IMR-90 (cell line): Measurements from ENCODE around the gene CYB5R2. TPM values are rescaled to one million over a fixed set of nuclear protein-coding genes. Genes with fewer than 3 reads are reported as not detected.

Source experiments
- ATAC-seq: fragments of 200-7000 bp; cut with Tn5 transposase; 2 replicates; pipeline ENCODE4 v1.9.1; 2020; ENCODE audit warnings: low read depth, mild to moderate bottlenecking, moderate library complexity
- BruUV-seq: library from RNA; stranded (reverse); fragments of 400-500 nt; replicated peaks from 2 replicates; lab custom pipeline; 2021; lab: Mats Ljungman, UMichigan
- CTCF ChIA-PET: fragments of 300-600 bp; formaldehyde crosslinking; extraction: SDS; loops from one replicate; lab custom pipeline; 2021; ENCODE audit warnings: antibody characterized with exemption; lab: Yijun Ruan, JAX
- POLR2A ChIA-PET: fragments of 300-600 bp; sonication (Branson Sonifier 250); formaldehyde crosslinking; loops from one replicate; lab custom pipeline; 2022; ENCODE audit warnings: antibody characterized with exemption; ENCODE audit not compliant: unreplicated experiment; lab: Charles Lee
- DNase-seq: peaks from one replicate; pipeline ENCODE4 v3.0.0; 2013
- H2AFZ ChIP-seq: replicated peaks from 2 replicates; pipeline ENCODE3; 2013; ENCODE audit warnings: low read length, mild to moderate bottlenecking; ENCODE audit not compliant: poor library complexity
- H2AK5ac ChIP-seq: 2 replicates; pipeline ENCODE4 v1.6.1; 2013; ENCODE audit warnings: low read depth, low read length, inconsistent platforms
- H2AK9ac ChIP-seq: replicated peaks from 2 replicates; pipeline ENCODE3; 2013; ENCODE audit warnings: mild to moderate bottlenecking, low read depth, low read length, moderate library complexity; ENCODE audit not compliant: poor library complexity
- H2BK120ac ChIP-seq: 2 replicates; pipeline ENCODE4 v1.6.1; 2013; ENCODE audit warnings: low read depth, low read length, inconsistent platforms
- H2BK15ac ChIP-seq: 3 replicates; pipeline ENCODE4 v1.6.1; 2013; ENCODE audit warnings: low read depth, low read length, inconsistent platforms
- H2BK20ac ChIP-seq: 2 replicates; pipeline ENCODE4 v1.6.1; 2013; ENCODE audit warnings: low read depth, mild to moderate bottlenecking, inconsistent platforms, low read length, moderate library complexity
- H2BK5ac ChIP-seq: 2 replicates; pipeline ENCODE4 v1.6.1; 2013; ENCODE audit warnings: mild to moderate bottlenecking, low read depth, low read length, inconsistent platforms; ENCODE audit not compliant: poor library complexity, severe bottlenecking
- H3K14ac ChIP-seq: replicated peaks from 2 replicates; pipeline ENCODE4 v1.6.1; 2013; ENCODE audit warnings: low read depth, low read length, inconsistent platforms
- H3K18ac ChIP-seq: 2 replicates; pipeline ENCODE4 v1.6.1; 2013; ENCODE audit warnings: low read depth, low read length, control low read depth
- H3K23ac ChIP-seq: 2 replicates; pipeline ENCODE4 v1.6.1; 2013; ENCODE audit warnings: low read depth, low read length, inconsistent platforms
- H3K27ac ChIP-seq: 2 replicates; pipeline ENCODE4 v1.5.1; 2013; ENCODE audit warnings: mild to moderate bottlenecking, control low read depth, low read length; ENCODE audit not compliant: insufficient read depth
- H3K27me3 ChIP-seq: 2 replicates; pipeline ENCODE4 v1.6.1; 2013; ENCODE audit warnings: low read length; ENCODE audit not compliant: control insufficient read depth, insufficient read depth
- H3K36me3 ChIP-seq: 2 replicates; pipeline ENCODE4 v1.6.1; 2013; ENCODE audit warnings: low read length, mixed read lengths; ENCODE audit not compliant: control insufficient read depth, insufficient read depth
- H3K4ac ChIP-seq: 2 replicates; pipeline ENCODE4 v1.6.1; 2013; ENCODE audit warnings: low read depth, low read length, inconsistent platforms
- H3K4me1 ChIP-seq: 2 replicates; pipeline ENCODE4 v1.6.1; 2013; ENCODE audit warnings: low read length, mixed read lengths; ENCODE audit not compliant: control insufficient read depth, insufficient read depth
- H3K4me2 ChIP-seq: 2 replicates; pipeline ENCODE4 v1.6.1; 2013; ENCODE audit warnings: low read depth, mild to moderate bottlenecking, control low read depth, low read length, moderate library complexity
- H3K4me3 ChIP-seq: 2 replicates; pipeline ENCODE4 v1.5.1; 2013; ENCODE audit warnings: low read depth, mild to moderate bottlenecking, control low read depth, low read length, moderate library complexity; ENCODE audit not compliant: insufficient read depth
- H3K56ac ChIP-seq: 2 replicates; pipeline ENCODE4 v1.6.1; 2013; ENCODE audit warnings: low read length, inconsistent platforms; ENCODE audit not compliant: insufficient read depth; ENCODE audit errors: extremely low read depth
- H3K79me1 ChIP-seq, 2 experiments: 2 replicates each; pipeline ENCODE4 v1.6.1; 2013; ENCODE audit warnings: low read length in 2 of 2, inconsistent platforms in 1 of 2, low read depth in 1 of 2
- H3K9ac ChIP-seq: 2 replicates; pipeline ENCODE4 v1.6.1; 2013; ENCODE audit warnings: low read depth, low read length, control low read depth
- H3K9me1 ChIP-seq: 2 replicates; pipeline ENCODE4 v1.6.1; 2013; ENCODE audit warnings: low read length, inconsistent platforms; ENCODE audit not compliant: insufficient read depth
- H3K9me3 ChIP-seq: 2 replicates; pipeline ENCODE4 v1.6.1; 2013; ENCODE audit warnings: low read length; ENCODE audit not compliant: control insufficient read depth, insufficient read depth
- H4K20me1 ChIP-seq: 2 replicates; pipeline ENCODE4 v1.6.1; 2013; ENCODE audit warnings: low read length, inconsistent platforms; ENCODE audit not compliant: insufficient read depth
- H4K5ac ChIP-seq: 2 replicates; pipeline ENCODE4 v1.6.1; 2013; ENCODE audit warnings: mild to moderate bottlenecking, low read depth, low read length, control low read depth
- H4K8ac ChIP-seq, 2 experiments: 2 replicates each; pipeline ENCODE4 v1.6.1; 2013; ENCODE audit warnings: low read depth in 2 of 2, low read length in 2 of 2, control low read depth in 1 of 2, inconsistent platforms in 1 of 2
- H4K91ac ChIP-seq: 2 replicates; pipeline ENCODE4 v1.6.1; 2013; ENCODE audit warnings: low read depth, low read length, inconsistent platforms; ENCODE audit not compliant: insufficient read depth
- BHLHE40 ChIP-seq: fragments of 150-350 bp; IDR thresholded peaks from 2 replicates; pipeline ENCODE4 v1.6.1; 2016; ENCODE audit warnings: mild to moderate bottlenecking, low read depth, low read length
- CEBPB ChIP-seq: IDR thresholded peaks from 2 replicates; pipeline ENCODE4 v1.6.1; 2012; ENCODE audit warnings: low read depth, low read length, improper control_type of control experiment
- CHD1 ChIP-seq: IDR thresholded peaks from 2 replicates; pipeline ENCODE4 v1.6.1; 2012; ENCODE audit warnings: low read depth, low read length, improper control_type of control experiment
- CTCF ChIP-seq: conservative IDR thresholded peaks from 2 replicates; pipeline ENCODE4 v1.5.1; 2012; ENCODE audit warnings: mild to moderate bottlenecking, low read depth, low read length, improper control_type of control experiment
- ELK1 ChIP-seq: fragments of 150-350 bp; IDR thresholded peaks from 2 replicates; pipeline ENCODE4 v1.6.1; 2016; ENCODE audit warnings: low read depth, mild to moderate bottlenecking, low read length, moderate library complexity, borderline replicate concordance
- FOS ChIP-seq: fragments of 150-350 bp; IDR thresholded peaks from 2 replicates; pipeline ENCODE4 v1.6.1; 2016; ENCODE audit warnings: low read depth, low read length
- MAFK ChIP-seq: IDR thresholded peaks from 2 replicates; pipeline ENCODE4 v1.6.1; 2012; ENCODE audit warnings: low read depth, low read length, improper control_type of control experiment
- MAZ ChIP-seq: IDR thresholded peaks from 2 replicates; pipeline ENCODE4 v1.6.1; 2012; ENCODE audit warnings: low read depth, mild to moderate bottlenecking, low read length, improper control_type of control experiment, moderate library complexity, borderline replicate concordance
- MXI1 ChIP-seq: IDR thresholded peaks from 2 replicates; pipeline ENCODE4 v1.6.1; 2012; ENCODE audit warnings: low read depth, mild to moderate bottlenecking, low read length, moderate library complexity, borderline replicate concordance
- NFE2L2 ChIP-seq: fragments of 150-350 bp; IDR thresholded peaks from 2 replicates; pipeline ENCODE4 v1.6.1; 2016; ENCODE audit warnings: low read depth, mild to moderate bottlenecking, low read length
- POLR2A ChIP-seq: IDR thresholded peaks from 2 replicates; pipeline ENCODE4 v1.6.1; 2012; ENCODE audit warnings: mild to moderate bottlenecking, low read depth, low read length
- RAD21 ChIP-seq: IDR thresholded peaks from 2 replicates; pipeline ENCODE4 v1.6.1; 2012; ENCODE audit warnings: low read length, improper control_type of control experiment
- RCOR1 ChIP-seq: IDR thresholded peaks from 2 replicates; pipeline ENCODE4 v1.6.1; 2012; ENCODE audit warnings: mild to moderate bottlenecking, low read length, improper control_type of control experiment; ENCODE audit not compliant: insufficient replicate concordance
- RFX5 ChIP-seq: IDR thresholded peaks from 2 replicates; pipeline ENCODE4 v1.8.0; 2012; ENCODE audit warnings: low read depth, mild to moderate bottlenecking, low read length, moderate library complexity
- SMC3 ChIP-seq: fragments of 150-350 bp; IDR thresholded peaks from 2 replicates; pipeline ENCODE4 v1.6.1; 2016; ENCODE audit warnings: low read depth, mild to moderate bottlenecking, antibody characterized with exemption, low read length, moderate library complexity
- USF2 ChIP-seq: fragments of 150-350 bp; IDR thresholded peaks from 2 replicates; pipeline ENCODE4 v1.6.1; 2017; ENCODE audit warnings: mild to moderate bottlenecking, antibody characterized with exemption, low read length, low read depth
- WGBS, 2 experiments: methylation state at CpG; one replicate each; pipeline versions ENCODE4 v1.1.5 to v1.1.7; 2013; ENCODE audit warnings: missing lambda C conversion rate in 2 of 2; ENCODE audit not compliant: insufficient read length in 1 of 2; ENCODE audit errors: extremely low coverage in 2 of 2; 5-methylcytosine and 5-hydroxymethylcytosine counted together
- dilution Hi-C: fragments of 300-500 bp; cut with HindIII; formaldehyde crosslinking; loops from one replicate; pipeline ENCODE4 v1.14.3; 2018; ENCODE audit warnings: low sequenced_read_pairs; ENCODE audit not compliant: unreplicated experiment
- in situ Hi-C: fragments of 300-500 bp; cut with MboI; formaldehyde crosslinking; loops from 3 replicates; pipeline ENCODE4 v1.14.3; 2019; ENCODE audit warnings: low sequenced_read_pairs, inconsistent platforms, mixed read lengths
- intact Hi-C: fragments of 100-400 bp; cut with micrococcal nuclease; formaldehyde crosslinking; loops from 2 replicates; pipeline ENCODE4 v1.10.0; 2022
- polyA plus RNA-seq, 3 experiments: library from polyadenylated mRNA; depleted of rRNA; stranded (reverse); fragments of >200 nt; gene quantifications; 2 replicates each; pipeline ENCODE4 v1.2.3, GENCODE V29; 2012; ENCODE audit warnings: low replicate concordance in 1 of 3
- total RNA-seq: library from RNA; depleted of rRNA; stranded (reverse); fragments of >200 nt; gene quantifications from 2 replicates; pipeline ENCODE4 v1.2.3, GENCODE V29; 2012

The CYB5R2 gene
- total and polyA plus RNA-seq, 2 of the 4 experiments (the other 2 are of a cell fraction): 4.5 to 4.7 TPM

GRCh38 chr11:7670641-7671040, 2.7 kb downstream of the CYB5R2 start:
- DNase-seq (no peak), ATAC-seq (no peak)
- no peak overlapping the region for H2AK9ac ChIP-seq
- H3K27ac ChIP-seq: no peak overlapping the region
- ChIA-PET CTCF (interaction anchor here (1.1 kb wide), 1 partner anchor 99 kb away, joined by 3 read pairs; no protein-coding TSS in a partner anchor), POLR2A (no interaction called here)
- peaks cover 12% of the 10 kb centered on the region for H3K27me3 ChIP-seq
- H3K23ac ChIP-seq: no peak overlapping the region
- H3K56ac ChIP-seq: no peak overlapping the region
- no peak overlapping the region for H4K8ac ChIP-seq
- no peak overlapping the region for H4K5ac ChIP-seq
- no peak overlapping the region for H4K91ac ChIP-seq
- no peaks in the 10 kb centered on the region for H3K9me1 ChIP-seq
- intact Hi-C loops: loop anchor here (10.0 kb wide), 1 partner anchor 424 kb away; no protein-coding TSS in a partner anchor
- in situ Hi-C loops: no loop called here
- H3K4me1 ChIP-seq: no peaks in the 10 kb centered on the region
- H2BK15ac ChIP-seq: no peak overlapping the region
- no peak overlapping the region for H2BK5ac ChIP-seq
- H3K79me1 ChIP-seq: no peaks in the 10 kb centered on the region
- H2BK120ac ChIP-seq: no peak overlapping the region
- no CpG with 5 or more reads among the region's 4 CpGs for WGBS, 2 experiments
- no peak overlapping the region for H3K18ac ChIP-seq
- no TSS peak for BruUV-seq
- H2BK20ac ChIP-seq: no peak overlapping the region
- no peak overlapping the region for H2AFZ ChIP-seq
- no peak overlapping the region for H3K4me2 ChIP-seq
- H3K36me3 ChIP-seq: no peaks in the 10 kb centered on the region
- H3K14ac ChIP-seq: no peak overlapping the region
- H4K20me1 ChIP-seq: no peaks in the 10 kb centered on the region
- H3K4ac ChIP-seq: no peak overlapping the region
- no peak overlapping the region for H3K4me3 ChIP-seq
- no peak overlapping the region for H2AK5ac ChIP-seq
- no peak for TF ChIP-seq CEBPB
- TF ChIP-seq NFE2L2: no peak
- no peak for TF ChIP-seq BHLHE40
- TF ChIP-seq ELK1: no peak
- no peak for TF ChIP-seq RCOR1
- TF ChIP-seq CTCF: no peak
- no peak for TF ChIP-seq FOS
- no peak for TF ChIP-seq POLR2A
- no peak for TF ChIP-seq MAFK
- no peak for TF ChIP-seq MAZ
- no peak for TF ChIP-seq RAD21
- no peak for TF ChIP-seq MXI1
- TF ChIP-seq SMC3: no peak
- no peak for TF ChIP-seq CHD1
- no peak for TF ChIP-seq USF2
- TF ChIP-seq RFX5: no peak
- H3K9ac ChIP-seq: no peak overlapping the region
- dilution Hi-C loops: no loop called here
- H3K9me3 ChIP-seq: no peaks in the 10 kb centered on the region
